PC-3 (cell line): ENCODE measurements around the gene SRPK3. TPM values are rescaled to one million over a fixed set of nuclear protein-coding genes. Genes with fewer than 3 reads are reported as not detected.

Source experiments
- ATAC-seq: fragments of 200-7000 bp; cut with Tn5 transposase; 2 replicates; pipeline ENCODE4 v1.9.1; 2020; ENCODE audit warnings: mild to moderate bottlenecking, moderate library complexity
- BruUV-seq: library from RNA; stranded (reverse); fragments of 400-500 nt; replicated peaks from 2 replicates; lab custom pipeline; 2021; lab: Mats Ljungman, UMichigan
- CTCF ChIA-PET: fragments of 300-600 bp; sonication (Branson Sonifier 250); formaldehyde crosslinking; loops from one replicate; lab custom pipeline; 2022; ENCODE audit warnings: antibody characterized with exemption; lab: Charles Lee
- POLR2A ChIA-PET: fragments of 300-600 bp; sonication (Branson Sonifier 250); formaldehyde crosslinking; loops from one replicate; lab custom pipeline; 2022; ENCODE audit warnings: antibody characterized with exemption; ENCODE audit not compliant: unreplicated experiment; lab: Charles Lee
- DNase-seq: peaks from one replicate; pipeline ENCODE4 v3.0.0-alpha.2; 2015
- H2AFZ ChIP-seq: fragments of 300-600 bp; sonication (generic); 2 replicates; pipeline ENCODE4 v1.6.0; 2016; ENCODE audit warnings: antibody characterized with exemption, low read length
- H3F3A ChIP-seq: fragments of 300-600 bp; sonication (generic); one replicate; pipeline ENCODE4 v1.6.0; 2017; ENCODE audit warnings: antibody characterized with exemption, low read length, control low read depth, mild to moderate bottlenecking; ENCODE audit not compliant: unreplicated experiment
- H3K27ac ChIP-seq: fragments of 300-600 bp; sonication (generic); 2 replicates; pipeline ENCODE4 v1.5.1; 2016; ENCODE audit warnings: mild to moderate bottlenecking, low read length
- H3K27me3 ChIP-seq: fragments of 300-600 bp; sonication (generic); 2 replicates; pipeline ENCODE4 v1.6.1; 2016; ENCODE audit warnings: low read length, mixed read lengths
- H3K36me3 ChIP-seq: fragments of 300-600 bp; sonication (generic); 2 replicates; pipeline ENCODE4 v1.6.1; 2016; ENCODE audit warnings: low read depth, mixed run types, low read length, mixed read lengths
- H3K4me1 ChIP-seq: fragments of 300-600 bp; sonication (generic); 2 replicates; pipeline ENCODE4 v1.5.1; 2016; ENCODE audit warnings: low read length; ENCODE audit not compliant: insufficient read depth
- H3K4me2 ChIP-seq: fragments of 300-600 bp; sonication (generic); 2 replicates; pipeline ENCODE4 v1.6.0; 2016; ENCODE audit warnings: low read length
- H3K4me3 ChIP-seq: fragments of 300-600 bp; sonication (generic); 2 replicates; pipeline ENCODE4 v1.5.1; 2016; ENCODE audit warnings: mild to moderate bottlenecking, low read length, mixed read lengths
- H3K79me2 ChIP-seq: fragments of 300-600 bp; sonication (generic); 2 replicates; pipeline ENCODE4 v1.6.1; 2017; ENCODE audit warnings: low read length, mixed read lengths
- H3K9ac ChIP-seq: fragments of 300-600 bp; sonication (generic); 2 replicates; pipeline ENCODE4 v1.6.0; 2016; ENCODE audit warnings: mild to moderate bottlenecking, low read length
- H3K9me2 ChIP-seq: fragments of 300-600 bp; sonication (generic); replicated peaks from 2 replicates; pipeline ENCODE4 v1.6.1; 2016; ENCODE audit warnings: mixed run types, low read length, mixed read lengths
- H3K9me3 ChIP-seq: fragments of 300-600 bp; sonication (generic); 2 replicates; pipeline ENCODE4 v1.6.1; 2016; ENCODE audit warnings: low read length, mixed read lengths
- H4K20me1 ChIP-seq: fragments of 300-600 bp; sonication (generic); 2 replicates; pipeline ENCODE4 v1.6.1; 2016; ENCODE audit warnings: low read length, mixed read lengths
- EZH2 ChIP-seq: fragments of 300-600 bp; sonication (generic); IDR thresholded peaks from one replicate; pipeline ENCODE4 v1.6.1; 2017; ENCODE audit warnings: antibody characterized with exemption, mild to moderate bottlenecking, low read length; ENCODE audit not compliant: unreplicated experiment
- EZH2phosphoT487 ChIP-seq: fragments of 300-600 bp; sonication (generic); IDR thresholded peaks from 2 replicates; pipeline ENCODE4 v1.6.1; 2018; ENCODE audit warnings: mild to moderate bottlenecking, antibody characterized with exemption, low read length, borderline replicate concordance
- intact Hi-C: fragments of 100-400 bp; cut with micrococcal nuclease; formaldehyde crosslinking; loops from 2 replicates; pipeline ENCODE4 v1.9.0; 2023
- total RNA-seq: library from RNA; depleted of rRNA; stranded (reverse); fragments of >200 nt; gene quantifications from 2 replicates; pipeline ENCODE4 v1.2.3, GENCODE V29; 2014
- TF ChIP-seq, protein P1 (sequence below): fragments of 300-600 bp; sonication (generic); conservative IDR thresholded peaks from 2 replicates; pipeline ENCODE4 v1.5.1; 2017; ENCODE audit warnings: antibody characterized with exemption, low read depth, mild to moderate bottlenecking, low read length

The SRPK3 gene
- total RNA-seq, 1 experiment from 2014 or later: 1.5 TPM

DNA sequence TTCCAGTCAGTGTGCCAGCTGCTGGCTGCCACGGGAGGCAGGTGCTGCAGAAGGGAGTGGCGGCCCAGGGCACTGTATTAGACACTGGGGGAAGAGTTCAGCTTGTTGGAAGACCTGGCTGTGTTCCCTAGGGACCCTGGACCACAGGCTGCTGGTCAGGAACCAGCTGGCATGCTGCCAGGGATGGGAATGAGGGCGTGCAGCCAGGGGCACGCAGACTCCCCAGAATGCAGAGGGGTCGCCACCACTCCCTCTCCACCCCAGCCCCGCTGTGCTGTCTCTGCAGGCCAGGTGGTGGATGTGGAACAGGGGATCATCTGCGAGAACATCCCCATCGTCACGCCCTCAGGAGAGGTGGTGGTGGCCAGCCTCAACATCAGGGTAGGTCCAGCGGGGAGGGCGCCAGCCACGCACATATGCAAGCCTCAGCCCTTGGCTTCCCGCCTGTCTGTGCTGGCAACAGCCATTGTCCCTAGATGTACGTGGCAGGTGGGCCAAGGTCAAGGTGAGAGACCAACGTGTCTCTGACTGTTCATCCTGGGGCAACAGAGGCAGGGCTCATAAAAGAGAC is 43.9 kb upstream of the SRPK3 start:
- Histone ChIP-seq H3K27ac (no peak overlapping the region), H3K79me2 (peaks cover 6% of the 10 kb centered on the region; the same call in 1 of the 2 replicates), H3K27me3 (no peaks in the 10 kb centered on the region), H3K4me1 (peaks cover 9% of the 10 kb centered on the region), H3K9ac (no peak overlapping the region), H3K9me3 (no peaks in the 10 kb centered on the region), H3K4me2 (no peak overlapping the region), H3K9me2 (no peaks in the 10 kb centered on the region), H2AFZ (no peak overlapping the region), H3F3A (peaks cover 2% of the 10 kb centered on the region), H3K4me3 (no peak overlapping the region), H4K20me1 (no peaks in the 10 kb centered on the region), H3K36me3 (peaks cover 6% of the 10 kb centered on the region; the same call in 1 of the 2 replicates)
- DNase-seq (no peak), ATAC-seq (no peak)
- intact Hi-C loops: no loop called here
- ChIA-PET CTCF (no interaction called here), POLR2A (no interaction called here)
- no TSS peak for BruUV-seq
- TF ChIP-seq EZH2phosphoT487 (no peak), EZH2 (no peak)
- TF ChIP-seq, protein P1, sequence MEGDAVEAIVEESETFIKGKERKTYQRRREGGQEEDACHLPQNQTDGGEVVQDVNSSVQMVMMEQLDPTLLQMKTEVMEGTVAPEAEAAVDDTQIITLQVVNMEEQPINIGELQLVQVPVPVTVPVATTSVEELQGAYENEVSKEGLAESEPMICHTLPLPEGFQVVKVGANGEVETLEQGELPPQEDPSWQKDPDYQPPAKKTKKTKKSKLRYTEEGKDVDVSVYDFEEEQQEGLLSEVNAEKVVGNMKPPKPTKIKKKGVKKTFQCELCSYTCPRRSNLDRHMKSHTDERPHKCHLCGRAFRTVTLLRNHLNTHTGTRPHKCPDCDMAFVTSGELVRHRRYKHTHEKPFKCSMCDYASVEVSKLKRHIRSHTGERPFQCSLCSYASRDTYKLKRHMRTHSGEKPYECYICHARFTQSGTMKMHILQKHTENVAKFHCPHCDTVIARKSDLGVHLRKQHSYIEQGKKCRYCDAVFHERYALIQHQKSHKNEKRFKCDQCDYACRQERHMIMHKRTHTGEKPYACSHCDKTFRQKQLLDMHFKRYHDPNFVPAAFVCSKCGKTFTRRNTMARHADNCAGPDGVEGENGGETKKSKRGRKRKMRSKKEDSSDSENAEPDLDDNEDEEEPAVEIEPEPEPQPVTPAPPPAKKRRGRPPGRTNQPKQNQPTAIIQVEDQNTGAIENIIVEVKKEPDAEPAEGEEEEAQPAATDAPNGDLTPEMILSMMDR: no peak

- BruUV-seq: no TSS peak
- Histone ChIP-seq H3K27me3 (no peaks in the 10 kb centered on the region), H3K9me3 (no peaks in the 10 kb centered on the region), H3K4me3 (no peak overlapping the region), H3K4me2 (no peak overlapping the region), H3K79me2 (peaks cover 4% of the 10 kb centered on the region; the same call in 1 of the 2 replicates), H3K36me3 (peaks cover 6% of the 10 kb centered on the region; the same call in 1 of the 2 replicates), H3F3A (no peaks in the 10 kb centered on the region), H3K27ac (no peak overlapping the region), H4K20me1 (no peaks in the 10 kb centered on the region), H3K9ac (no peak overlapping the region), H3K9me2 (no peaks in the 10 kb centered on the region), H3K4me1 (no peaks in the 10 kb centered on the region), H2AFZ (no peak overlapping the region)
- ATAC-seq (no peak), DNase-seq (no peak)
- TF ChIP-seq, protein P1: no peak
- no peak for TF ChIP-seq EZH2phosphoT487
- no peak for TF ChIP-seq EZH2
- intact Hi-C loops: no loop called here
- POLR2A ChIA-PET: no interaction called here
- CTCF ChIA-PET: no interaction called here
These were observed 42.7 kb upstream of the SRPK3 start for GRCh38 chrX:153738056-153738605.
